SK-N-MC (cell line): Measurements from ENCODE around the gene ADIRF.
"Not testable (repeated sequence)": the region's sequence is repeated elsewhere in the genome, so short reads cannot be mapped to it uniquely, and the experiment has no call there.

Experiments
- DNase-seq: peaks from one replicate; pipeline ENCODE4 v3.0.0-alpha.2; 2011; ENCODE audit warnings: low read depth, low spot score
- H3K27ac ChIP-seq: fragments of 200-600 bp; sonication (generic); 2 replicates; pipeline ENCODE4 v1.5.1; 2016; ENCODE audit warnings: mixed run types
- H3K36me3 ChIP-seq: fragments of 200-600 bp; sonication (generic); 2 replicates; pipeline ENCODE4 v1.6.1; 2017; ENCODE audit warnings: antibody characterized with exemption, low read length, mixed read lengths; ENCODE audit not compliant: insufficient read depth
- H3K4me3 ChIP-seq: fragments of 200-600 bp; sonication (generic); 2 replicates; pipeline ENCODE4 v1.5.1; 2016
- H3K9ac ChIP-seq: fragments of 200-600 bp; sonication (generic); 2 replicates; pipeline ENCODE4 v1.8.0; 2017; ENCODE audit warnings: mixed run types, mixed read lengths; ENCODE audit not compliant: insufficient read length
- H3K9me3 ChIP-seq: fragments of 200-600 bp; sonication (generic); 2 replicates; pipeline ENCODE4 v1.6.1; 2017; ENCODE audit warnings: low read depth, mild to moderate bottlenecking, antibody characterized with exemption, low read length, moderate library complexity, mixed read lengths

The ADIRF gene

DNA sequence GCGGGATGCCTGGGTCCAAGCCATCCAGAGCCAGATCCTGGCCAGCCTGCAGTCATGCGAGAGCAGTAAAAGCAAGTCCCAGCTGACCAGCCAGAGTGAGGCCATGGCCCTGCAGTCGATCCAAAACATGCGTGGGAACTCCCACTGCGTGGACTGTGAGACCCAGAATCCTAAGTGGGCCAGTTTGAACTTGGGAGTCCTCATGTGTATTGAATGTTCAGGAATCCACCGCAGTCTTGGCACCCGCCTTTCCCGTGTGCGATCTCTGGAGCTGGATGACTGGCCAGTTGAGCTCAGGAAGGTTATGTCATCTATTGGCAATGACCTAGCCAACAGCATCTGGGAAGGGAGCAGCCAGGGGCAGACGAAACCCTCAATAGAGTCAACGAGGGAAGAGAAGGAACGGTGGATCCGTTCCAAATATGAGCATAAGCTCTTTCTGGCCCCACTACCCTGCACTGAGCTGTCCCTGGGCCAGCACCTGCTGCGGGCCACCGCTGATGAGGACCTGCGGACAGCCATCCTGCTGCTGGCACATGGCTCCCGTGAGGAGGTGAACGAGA is 40.9 kb downstream of the ADIRF start:
- H3K9ac ChIP-seq, H3K27ac ChIP-seq, H3K9me3 ChIP-seq, DNase-seq, H3K4me3 ChIP-seq, H3K36me3 ChIP-seq: not testable (repeated sequence)

GRCh38 chr10:87013528-87013927 is 45.2 kb downstream of the ADIRF start:
- DNase-seq, H3K9ac ChIP-seq, H3K27ac ChIP-seq: not testable (repeated sequence)

GRCh38 chr10:87014986-87015716 is 46.9 kb downstream of the ADIRF start:
- H3K9ac ChIP-seq, H3K27ac ChIP-seq, H3K4me3 ChIP-seq, H3K36me3 ChIP-seq, DNase-seq, H3K9me3 ChIP-seq: not testable (repeated sequence)

More at GRCh38 chr10:87013528-87013927, 45.2 kb downstream of the ADIRF start:
- not testable (repeated sequence) for H3K9me3 ChIP-seq, H3K36me3 ChIP-seq, H3K4me3 ChIP-seq

DNA sequence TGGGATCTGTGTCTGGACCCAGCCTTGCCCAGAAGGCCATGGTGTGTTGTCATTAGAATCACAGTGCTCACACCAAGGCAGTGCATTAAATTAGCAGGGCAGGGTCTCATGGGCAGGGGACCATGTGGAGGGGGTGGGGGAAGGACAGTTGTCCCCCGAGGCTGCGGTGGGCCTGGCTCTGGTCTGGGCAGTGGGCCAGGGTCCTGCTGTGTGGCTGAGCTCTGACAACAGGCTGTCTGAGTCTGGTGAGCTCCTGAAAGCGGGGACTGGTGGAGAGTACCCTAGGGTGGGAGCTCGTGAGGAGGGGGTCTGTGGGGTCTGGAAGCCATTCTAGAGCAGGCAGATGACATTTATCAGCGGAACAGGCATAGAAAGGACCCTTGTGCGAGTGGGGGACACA is 49.8 kb downstream of the ADIRF start:
- DNase-seq = not testable (repeated sequence)

GRCh38 chr10:87019066-87019465 is 50.8 kb downstream of the ADIRF start:
- not testable (repeated sequence) for H3K27ac ChIP-seq, DNase-seq, H3K36me3 ChIP-seq, H3K9me3 ChIP-seq, H3K9ac ChIP-seq, H3K4me3 ChIP-seq

More for the DNA sequence above, 49.8 kb downstream of the ADIRF start:
- not testable (repeated sequence) for H3K9ac ChIP-seq, H3K36me3 ChIP-seq, H3K27ac ChIP-seq, H3K4me3 ChIP-seq, H3K9me3 ChIP-seq

DNA sequence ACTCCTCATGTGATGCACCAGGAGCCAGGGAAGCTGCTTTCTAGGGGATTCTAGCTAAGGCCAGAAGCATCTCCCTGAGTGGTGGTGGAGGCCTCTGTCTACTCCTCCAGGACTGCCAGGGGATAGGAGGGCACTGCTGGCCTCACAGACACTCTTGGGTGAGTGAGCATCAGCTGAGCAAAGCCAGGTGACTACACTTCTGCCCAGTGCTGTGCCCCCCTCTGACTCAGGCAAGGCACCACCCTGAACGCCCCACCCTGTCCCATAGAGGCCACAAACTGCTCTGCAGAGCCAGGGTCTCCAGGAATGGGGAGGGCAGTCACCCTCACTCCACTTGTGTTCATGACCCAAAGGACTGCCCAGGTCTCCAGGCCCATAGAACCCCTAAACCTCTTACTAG is 51.2 kb downstream of the ADIRF start:
- H3K4me3 ChIP-seq, H3K27ac ChIP-seq, DNase-seq, H3K9ac ChIP-seq, H3K36me3 ChIP-seq, H3K9me3 ChIP-seq: not testable (repeated sequence)

DNA sequence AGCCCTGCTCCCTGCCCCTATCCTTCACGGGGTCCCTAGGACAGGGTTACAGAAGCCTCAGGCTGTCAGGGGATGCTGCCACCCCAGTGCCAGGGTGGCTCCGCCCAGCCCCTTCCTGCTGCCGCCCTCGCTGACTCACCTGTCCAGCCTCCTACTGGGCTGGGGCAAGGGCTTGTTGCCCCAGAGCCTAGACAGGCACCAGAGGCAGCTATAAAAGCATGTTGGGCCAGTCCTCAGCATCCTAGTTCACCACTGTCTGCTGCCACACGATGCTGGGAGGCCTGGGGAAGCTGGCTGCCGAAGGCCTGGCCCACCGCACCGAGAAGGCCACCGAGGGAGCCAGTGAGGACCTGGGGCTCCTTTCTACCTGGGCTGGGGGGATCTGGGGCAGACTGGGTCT is 51.8 kb downstream of the ADIRF start, which contains the start of gene FAM25A:
TSS of gene FAM25A (plus strand) at position 239 of the 400 bp plus-strand sequence. CDS start at position 270, 31 bp downstream.
- DNase-seq, H3K27ac ChIP-seq, H3K9ac ChIP-seq: not testable (repeated sequence)

More for the DNA sequence above, 51.8 kb downstream of the ADIRF start, which contains the start of gene FAM25A:
- H3K36me3 ChIP-seq, H3K9me3 ChIP-seq, H3K4me3 ChIP-seq: not testable (repeated sequence)
